Measurements from ENCODE around the gene S100A3. TPM values are rescaled to one million over a fixed set of nuclear protein-coding genes. Genes with fewer than 3 reads are reported as not detected.
A peak's percentile ranks its signal among the peaks of the same experiment; 100 is the strongest.

S100A3 gene
- total and polyA plus RNA-seq, 12 donors: 0.30 to 6.3 (median 2.5) TPM; not detected in 6

DNA sequence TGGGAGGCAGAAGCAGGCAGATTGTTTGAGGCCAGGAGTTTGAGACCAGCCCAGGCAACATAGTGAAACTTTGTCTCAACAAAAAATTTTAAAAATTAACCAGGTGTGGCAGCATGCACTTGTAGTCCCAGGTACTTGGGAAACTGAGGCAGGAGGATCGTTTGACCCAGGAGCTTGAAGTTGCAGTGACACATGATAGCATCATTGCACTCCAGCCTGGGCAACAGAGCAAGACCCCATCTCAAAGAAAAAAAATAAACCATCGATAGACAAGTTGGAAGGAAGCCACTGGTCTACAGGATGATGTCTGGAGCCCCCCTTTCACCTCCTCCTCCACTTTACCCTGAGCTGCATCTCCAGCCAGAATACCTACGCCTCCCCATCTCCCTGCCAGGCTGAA lies 29.8 kb downstream of the S100A3 start:
- intact Hi-C loops (cut with DNase I): loop anchor here in 3 of 10 donors (10.0 kb wide), 2 partner anchors 46 to 226 kb away; partner anchors contain the start of gene S100A2 (in 1 of the 3)
- 82 to 90% methylated on average over 3 of the region's 3 CpGs for WGBS, 2 donors
- H3K27me3 ChIP-seq: no peaks in the 10 kb centered on the region
- H3K36me3 ChIP-seq: no peaks in the 10 kb centered on the region
- DNase-seq (no peak), ATAC-seq (no peak)
- TF ChIP-seq, protein P1, sequence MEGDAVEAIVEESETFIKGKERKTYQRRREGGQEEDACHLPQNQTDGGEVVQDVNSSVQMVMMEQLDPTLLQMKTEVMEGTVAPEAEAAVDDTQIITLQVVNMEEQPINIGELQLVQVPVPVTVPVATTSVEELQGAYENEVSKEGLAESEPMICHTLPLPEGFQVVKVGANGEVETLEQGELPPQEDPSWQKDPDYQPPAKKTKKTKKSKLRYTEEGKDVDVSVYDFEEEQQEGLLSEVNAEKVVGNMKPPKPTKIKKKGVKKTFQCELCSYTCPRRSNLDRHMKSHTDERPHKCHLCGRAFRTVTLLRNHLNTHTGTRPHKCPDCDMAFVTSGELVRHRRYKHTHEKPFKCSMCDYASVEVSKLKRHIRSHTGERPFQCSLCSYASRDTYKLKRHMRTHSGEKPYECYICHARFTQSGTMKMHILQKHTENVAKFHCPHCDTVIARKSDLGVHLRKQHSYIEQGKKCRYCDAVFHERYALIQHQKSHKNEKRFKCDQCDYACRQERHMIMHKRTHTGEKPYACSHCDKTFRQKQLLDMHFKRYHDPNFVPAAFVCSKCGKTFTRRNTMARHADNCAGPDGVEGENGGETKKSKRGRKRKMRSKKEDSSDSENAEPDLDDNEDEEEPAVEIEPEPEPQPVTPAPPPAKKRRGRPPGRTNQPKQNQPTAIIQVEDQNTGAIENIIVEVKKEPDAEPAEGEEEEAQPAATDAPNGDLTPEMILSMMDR (IDR thresholded peaks at IDR 0.05): no peak
- peaks cover 0 to 30% (median 4%) of the 10 kb centered on the region in 9 donors for H3K4me1 ChIP-seq
- no peak overlapping the region for H3K27ac ChIP-seq
- no peaks in the 10 kb centered on the region for H3K9me3 ChIP-seq
- no peak overlapping the region for H3K4me3 ChIP-seq

DNA sequence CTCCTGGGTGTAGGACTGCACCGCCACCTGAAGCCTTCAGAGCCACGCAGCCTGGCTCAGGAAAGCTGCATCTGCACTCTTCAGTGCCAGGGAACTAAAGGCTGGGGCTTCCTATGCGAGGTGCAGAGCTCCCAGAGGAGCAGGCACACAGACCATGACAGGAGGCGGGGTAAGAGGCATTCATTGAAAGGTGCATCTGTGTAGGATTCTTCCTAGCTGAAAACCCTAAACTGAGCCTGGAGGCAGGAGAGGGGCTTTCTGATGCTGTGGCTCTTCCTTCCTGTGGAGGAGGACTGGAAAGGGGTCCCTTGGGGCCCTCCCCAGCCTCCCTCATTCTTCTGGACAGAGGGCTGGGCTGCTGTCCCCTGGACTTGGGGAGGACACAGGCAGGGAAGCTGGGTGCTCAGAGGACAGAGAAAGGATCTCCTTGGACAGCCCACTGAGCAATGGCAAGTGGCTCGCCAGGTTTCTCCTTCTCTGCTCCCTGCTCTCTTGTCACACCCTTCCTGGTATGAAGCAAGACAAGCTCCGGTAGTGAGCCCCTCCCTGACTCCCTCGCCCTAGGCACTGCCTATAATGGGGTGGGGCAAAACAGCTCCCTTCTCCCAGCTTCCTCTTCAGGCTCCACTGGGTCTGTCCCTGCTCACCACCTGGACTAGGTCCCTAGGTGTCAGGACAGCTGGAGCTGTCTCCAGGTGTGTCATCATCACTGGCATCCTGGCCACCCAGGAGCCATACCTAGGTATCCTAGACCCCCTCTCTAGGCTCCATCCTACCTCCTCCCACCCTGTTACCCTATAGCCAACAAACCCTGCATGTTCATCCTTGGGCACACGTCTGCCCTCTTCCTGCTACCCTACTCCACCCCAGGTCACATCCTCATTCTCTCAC lies 33.3 kb downstream of the S100A3 start:
- intact Hi-C loops (cut with DNase I): loop anchor here in 3 of 10 donors (10.0 kb wide), 2 partner anchors 49 to 229 kb away; partner anchors contain the start of gene S100A2 (in 1 of the 3)
- Histone ChIP-seq H3K36me3 (no peaks in the 10 kb centered on the region), H3K9me3 (no peaks in the 10 kb centered on the region), H3K27me3 (no peaks in the 10 kb centered on the region), H3K4me3 (no peak overlapping the region), H3K27ac (peak overlapping the region in 1 of 10 donors; percentile 34), H3K4me1 (peaks cover 0 to 36% (median 4%) of the 10 kb centered on the region in 9 donors)
- DNase-seq (no peak), ATAC-seq (peak in 6 of 8 donors; percentile 32 to 69 (median 44))
- 53 to 56% methylated on average over 8 of the region's 8 CpGs for WGBS, 2 donors
- TF ChIP-seq, protein P1 (IDR thresholded peaks at IDR 0.05): no peak

GRCh38 chr1:153513666-153514065 lies 35.4 kb downstream of the S100A3 start:
- DNase-seq (no peak), ATAC-seq (no peak)
- H3K4me1 ChIP-seq: peaks cover 0 to 34% (median 6%) of the 10 kb centered on the region in 9 donors
- no peaks in the 10 kb centered on the region for H3K36me3 ChIP-seq
- no peak overlapping the region for H3K4me3 ChIP-seq
- WGBS, 2 donors: 96% methylated on average over 7 of the region's 7 CpGs
- TF ChIP-seq, protein P1 (IDR thresholded peaks at IDR 0.05): peak in 1 of 9 donors; percentile 0
- no peak overlapping the region for H3K27ac ChIP-seq
- H3K27me3 ChIP-seq: no peaks in the 10 kb centered on the region
- intact Hi-C loops (cut with DNase I): loop anchor here in 7 of 10 donors (2.0 to 10.0 kb wide), 8 partner anchors 51 to 259 kb away; partner anchors contain the start of genes S100A14 (in 3 of the 7), S100A2 (in 2 of the 7) and NPR1 (in 1 of the 7)
- no peaks in the 10 kb centered on the region for H3K9me3 ChIP-seq

DNA sequence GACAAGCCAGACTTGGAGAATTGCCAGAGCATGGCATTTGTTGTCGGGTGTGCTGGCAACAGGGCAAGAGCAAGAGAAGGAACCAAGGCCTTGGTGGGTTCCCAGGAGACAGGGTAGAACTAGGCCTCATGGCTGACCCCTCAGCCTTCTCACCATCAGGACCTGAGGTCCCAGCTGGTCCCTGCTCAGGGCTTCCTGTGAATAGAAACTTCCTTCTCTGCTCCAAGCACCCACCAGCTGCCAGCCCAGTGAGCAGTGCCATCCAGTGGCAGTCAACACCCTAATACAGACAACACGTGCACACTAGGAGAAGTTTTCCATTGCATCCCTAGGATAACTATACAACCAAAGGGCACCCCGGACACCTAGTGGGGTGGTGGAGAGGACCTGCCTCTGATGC lies 36.0 kb downstream of the S100A3 start:
- WGBS, 2 donors: 53 to 75% methylated on average over 3 of the region's 3 CpGs
- peaks cover 0 to 28% (median 6%) of the 10 kb centered on the region in 9 donors for H3K4me1 ChIP-seq
- ATAC-seq (peak in 3 of 8 donors; percentile 28 to 37 (median 36)), DNase-seq (no peak)
- TF ChIP-seq, protein P1 (IDR thresholded peaks at IDR 0.05): peak in 5 of 9 donors; percentile 5 to 36 (median 19)
- H3K27me3 ChIP-seq: no peaks in the 10 kb centered on the region
- H3K4me3 ChIP-seq: no peak overlapping the region
- no peaks in the 10 kb centered on the region for H3K36me3 ChIP-seq
- H3K27ac ChIP-seq: no peak overlapping the region
- intact Hi-C loops (cut with DNase I): loop anchor here in 7 of 10 donors (2.0 to 10.0 kb wide), 8 partner anchors 52 to 259 kb away; partner anchors contain the start of genes S100A14 (in 3 of the 7), S100A2 (in 2 of the 7) and NPR1 (in 1 of the 7)
- H3K9me3 ChIP-seq: no peaks in the 10 kb centered on the region

Measured in heart right ventricle (tissue), 16 donors.